HepG2 (cell line): ENCODE measurements around the gene CMTM2. TPM values are rescaled to one million over a fixed set of nuclear protein-coding genes. Genes with fewer than 3 reads are reported as not detected.

Source experiments
- ELF4 ChIP-seq: sonication (generic); formaldehyde crosslinking; IDR thresholded peaks from 2 replicates; pipeline ENCODE4 v1.5.0; 2020; ENCODE audit warnings: missing genetic modification reagents, mild to moderate bottlenecking, moderate library complexity, borderline replicate concordance
- EP300 ChIP-seq, 3 experiments: sonication (generic) in 1 of 3; formaldehyde crosslinking in 1 of 3; IDR thresholded peaks; 2 replicates each; pipeline versions ENCODE4 v1.5.1 to v1.6.1; 2011 to 2020; ENCODE audit warnings: low read depth in 2 of 3, low read length in 2 of 3, borderline replicate concordance in 1 of 3, improper control_type of control experiment in 1 of 3, mild to moderate bottlenecking in 1 of 3, missing genetic modification reagents in 1 of 3, moderate library complexity in 1 of 3
- ETV5 ChIP-seq: IDR thresholded peaks from 2 replicates; pipeline ENCODE4 v1.6.1; 2018; ENCODE audit warnings: missing biosample characterization, missing genetic modification reagents, inconsistent platforms, borderline replicate concordance
- GATA4 ChIP-seq: sonication (generic); IDR thresholded peaks from 2 replicates; pipeline ENCODE4 v1.6.1; 2016; ENCODE audit warnings: antibody characterized with exemption, low read depth, borderline replicate concordance
- GPN1 ChIP-seq: sonication (generic); formaldehyde crosslinking; IDR thresholded peaks from 2 replicates; pipeline ENCODE4 v1.5.1; 2020; ENCODE audit warnings: missing genetic modification reagents, borderline replicate concordance
- HNRNPUL1 ChIP-seq: fragments of 200-400 bp; formaldehyde crosslinking; IDR thresholded peaks from 2 replicates; pipeline ENCODE4 v1.6.1; 2017; ENCODE audit warnings: low read depth, mild to moderate bottlenecking, low read length, moderate library complexity
- ISL2 ChIP-seq: sonication (generic); formaldehyde crosslinking; IDR thresholded peaks from 2 replicates; pipeline ENCODE4 v1.5.0; 2020; ENCODE audit warnings: missing genetic modification reagents
- JUN ChIP-seq: sonication (generic); formaldehyde crosslinking; IDR thresholded peaks from 2 replicates; pipeline ENCODE4 v1.4.0; 2020; ENCODE audit warnings: mild to moderate bottlenecking, missing genetic modification reagents
- MATR3 ChIP-seq: sonication (generic); formaldehyde crosslinking; IDR thresholded peaks from 2 replicates; pipeline ENCODE4 v1.4.0; 2020; ENCODE audit warnings: missing genetic modification reagents
- MXD1 ChIP-seq: sonication (generic); formaldehyde crosslinking; IDR thresholded peaks from 2 replicates; pipeline ENCODE4 v1.4.0; 2020; ENCODE audit warnings: mild to moderate bottlenecking, missing genetic modification reagents
- PHF5A ChIP-seq: IDR thresholded peaks from one replicate; pipeline ENCODE4 v1.6.1; 2018; ENCODE audit warnings: low read depth, missing genetic modification reagents; ENCODE audit not compliant: unreplicated experiment
- POLR2AphosphoS2 ChIP-seq: IDR thresholded peaks from 2 replicates; pipeline ENCODE4 v1.6.1; 2011; ENCODE audit warnings: low read depth, low read length, improper control_type of control experiment
- SNAPC4 ChIP-seq: sonication (generic); formaldehyde crosslinking; IDR thresholded peaks from 2 replicates; pipeline ENCODE4 v1.4.0; 2020; ENCODE audit warnings: mild to moderate bottlenecking, missing genetic modification reagents
- TCF12 ChIP-seq, 2 experiments: fragments of 450-650 bp in 1 of 2; sonication (generic) in 1 of 2; formaldehyde crosslinking in 1 of 2; IDR thresholded peaks; 2 replicates each; pipeline versions ENCODE4 v1.6.1 to v1.8.0; 2017 to 2022; ENCODE audit warnings: antibody characterized with exemption in 1 of 2, mild to moderate bottlenecking in 1 of 2, missing genetic modification reagents in 1 of 2, moderate library complexity in 1 of 2
- THAP11 ChIP-seq: IDR thresholded peaks from 2 replicates; pipeline ENCODE4 v1.6.1; 2016; ENCODE audit warnings: missing biosample characterization, missing genetic modification reagents
- ZBTB44 ChIP-seq: sonication (generic); formaldehyde crosslinking; IDR thresholded peaks from 2 replicates; pipeline ENCODE4 v1.4.0; 2020; ENCODE audit warnings: missing genetic modification reagents
- ZEB1 ChIP-seq: IDR thresholded peaks from 2 replicates; pipeline ENCODE4 v1.6.1; 2012; ENCODE audit warnings: mild to moderate bottlenecking, low read depth, inconsistent platforms; ENCODE audit not compliant: insufficient replicate concordance
- ZNF232 ChIP-seq: sonication (generic); formaldehyde crosslinking; IDR thresholded peaks from 2 replicates; pipeline ENCODE4 v1.4.0; 2020; ENCODE audit warnings: missing genetic modification reagents, borderline replicate concordance
- ZNF24 ChIP-seq: fragments of 450-650 bp; IDR thresholded peaks from 2 replicates; pipeline ENCODE4 v1.6.1; 2017; ENCODE audit warnings: antibody characterized with exemption, mild to moderate bottlenecking
- ZNF598 ChIP-seq: sonication (generic); formaldehyde crosslinking; IDR thresholded peaks from 2 replicates; pipeline ENCODE4 v1.5.1; 2020; ENCODE audit warnings: mild to moderate bottlenecking, missing genetic modification reagents, borderline replicate concordance
- ZNF644 ChIP-seq: IDR thresholded peaks from 2 replicates; pipeline ENCODE4 v1.6.1; 2016; ENCODE audit warnings: low read depth
- ZNF816 ChIP-seq: sonication (generic); formaldehyde crosslinking; IDR thresholded peaks from 2 replicates; pipeline ENCODE4 v1.8.0; 2022; ENCODE audit warnings: missing genetic modification reagents, mild to moderate bottlenecking, borderline replicate concordance
- polyA plus RNA-seq, 8 experiments: library from polyadenylated mRNA; depleted of rRNA in 3 of 8; stranded (reverse) in 7 of 8; unstranded in 1 of 8; fragments of >200 nt; fragmentation: Illumina TruSeq in 4 of 8; extraction: Trizol in 4 of 8; gene quantifications; 2 replicates each; pipeline versions ENCODE4 v1.2.1 to v1.2.3, GENCODE V29; 2011 to 2016; ENCODE audit warnings: low read depth in 4 of 8, missing spikeins in 1 of 8, mixed read lengths in 1 of 8; ENCODE audit not compliant: insufficient read depth in 1 of 8
- total RNA-seq, 5 experiments: library from RNA; depleted of rRNA; stranded (reverse); fragments of >200 nt; fragmentation: Illumina TruSeq; extraction: Trizol; gene quantifications; 2 replicates each; pipeline ENCODE4 v1.2.3, GENCODE V29; 2016; ENCODE audit warnings: low read depth in 1 of 5

The CMTM2 gene
- total and polyA plus RNA-seq, 2 of the 13 experiments (the other 11 are each of a cell fraction or from before 2014, with no cell fraction given): not detected

GRCh38 chr16:66552286-66553177 is 26.7 kb upstream of the CMTM2 start, which contains the start of gene CKLF (continued):
- no peak for TF ChIP-seq ZNF644 (CRISPR knock-in tag)
- peak; percentile 69 for TF ChIP-seq ETV5 (CRISPR knock-in tag)
- peak; percentile 92 for TF ChIP-seq ZBTB44 (CRISPR knock-in tag)
- no peak for TF ChIP-seq MATR3 (CRISPR knock-in tag)
- no peak for TF ChIP-seq POLR2AphosphoS2
- TF ChIP-seq EP300 (IDR thresholded peaks at IDR 0.05; ENCODE audit: low read depth in 2 of 2, low read length in 2 of 2): 0 out of 4 replicates have a peak, but pooled peaks of 1 of the 2 experiments have one; percentile 13
- peak; percentile 65 for TF ChIP-seq EP300 (CRISPR knock-in tag; IDR thresholded peaks at IDR 0.05; ENCODE audit: borderline replicate concordance)
- no peak for TF ChIP-seq PHF5A (CRISPR knock-in tag)
- TF ChIP-seq ISL2 (CRISPR knock-in tag): peak; percentile 89
- no peak for TF ChIP-seq HNRNPUL1
- no peak for TF ChIP-seq ZNF24
- no peak for TF ChIP-seq TCF12 (IDR thresholded peaks at IDR 0.05)
- TF ChIP-seq TCF12 (CRISPR knock-in tag; IDR thresholded peaks at IDR 0.05): no peak; the same call in none of the 2 replicates
- TF ChIP-seq GATA4: no peak; the same call in 1 of the 2 replicates
- TF ChIP-seq SNAPC4 (CRISPR knock-in tag): peak; percentile 91
- peak; percentile 74 for TF ChIP-seq ELF4
- TF ChIP-seq ZNF816 (CRISPR knock-in tag): peak; percentile 99; the same call in 1 of the 2 replicates
- TF ChIP-seq GPN1: peak; percentile 83
- TF ChIP-seq THAP11: peak; percentile 81
- peak; percentile 78 for TF ChIP-seq ZEB1
- TF ChIP-seq JUN (CRISPR knock-in tag): peak; percentile 74
- TF ChIP-seq MXD1 (CRISPR knock-in tag): peak; percentile 98
- TF ChIP-seq ZNF232: peak; percentile 99
- peak; percentile 100 for TF ChIP-seq ZNF598 (CRISPR knock-in tag)
